HCT116 (cell line): ENCODE results near the gene CDH13. TPM values are rescaled to one million over a fixed set of nuclear protein-coding genes. Genes with fewer than 3 reads are reported as not detected.

Experiments used
- ATAC-seq: fragments of 200-7000 bp; cut with Tn5 transposase; 2 replicates; pipeline ENCODE4 v1.9.1; 2020; ENCODE audit warnings: mild to moderate bottlenecking, moderate library complexity
- BruUV-seq: library from RNA; stranded (reverse); fragments of 400-500 nt; replicated peaks from 2 replicates; lab custom pipeline; 2021; lab: Mats Ljungman, UMichigan
- CTCF ChIA-PET: fragments of 300-600 bp; sonication (Branson Sonifier 250); formaldehyde crosslinking; loops from one replicate; lab custom pipeline; 2021; ENCODE audit warnings: antibody characterized with exemption; lab: Charles Lee
- POLR2A ChIA-PET: fragments of 300-600, 350-600 bp; sonication (Branson Sonifier 250); formaldehyde crosslinking; loops from one replicate; lab custom pipeline; 2021; ENCODE audit warnings: antibody characterized with exemption; lab: Charles Lee
- RAD21 ChIA-PET, 2 experiments: fragments of 300-600 bp; sonication (Branson Sonifier 250); formaldehyde crosslinking; loops; one replicate each; lab custom pipeline; 2023; ENCODE audit warnings: low total read pairs in 2 of 2; ENCODE audit not compliant: uncharacterized antibody in 2 of 2, unreplicated experiment in 2 of 2, low non-redundant PET in 1 of 2; lab: Charles Lee
- DNase-seq: peaks from one replicate; pipeline ENCODE4 v3.0.0-alpha.2; 2010; ENCODE audit warnings: low read depth, low spot score
- H2AFZ ChIP-seq: fragments of 200-600 bp; shearing (Covaris generic), sonication (generic); 2 replicates; pipeline ENCODE4 v1.6.1; 2017; ENCODE audit warnings: low read depth, mixed run types, mixed read lengths, antibody characterized with exemption, low read length; ENCODE audit not compliant: poor library complexity, severe bottlenecking
- H3K27ac ChIP-seq: 2 replicates; pipeline ENCODE4 v1.5.1; 2012; ENCODE audit warnings: low read depth, low read length
- H3K27me3 ChIP-seq: fragments of 200-600 bp; sonication (generic); 2 replicates; pipeline ENCODE4 v1.6.1; 2016; ENCODE audit warnings: mixed run types, low read length, mixed read lengths; ENCODE audit not compliant: insufficient read depth
- H3K36me3 ChIP-seq, 2 experiments: fragments of 200-500 bp in 1 of 2; fragments of 200-600 bp in 1 of 2; sonication (Bioruptor generic) in 1 of 2; sonication (generic) in 1 of 2; 2 replicates each; pipeline versions ENCODE4 v1.5.1 to v1.6.1; 2014 to 2016; ENCODE audit warnings: low read length in 2 of 2, inconsistent platforms in 1 of 2, mixed read lengths in 1 of 2, mixed run types in 1 of 2; ENCODE audit not compliant: insufficient read depth in 2 of 2, control insufficient read depth in 1 of 2
- H3K4me1 ChIP-seq, 2 experiments: fragments of 200-600 bp in 1 of 2; sonication (generic) in 1 of 2; 2 replicates each; pipeline versions ENCODE4 v1.5.1 to v1.6.1; 2012 to 2017; ENCODE audit warnings: low read length in 2 of 2, inconsistent platforms in 1 of 2, mild to moderate bottlenecking in 1 of 2, mixed read lengths in 1 of 2, mixed run types in 1 of 2, moderate library complexity in 1 of 2; ENCODE audit not compliant: insufficient read depth in 2 of 2, control insufficient read depth in 1 of 2
- H3K4me2 ChIP-seq: fragments of 200-600 bp; sonication (generic); 2 replicates; pipeline ENCODE4 v1.6.1; 2017; ENCODE audit warnings: mixed run types, low read length, mixed read lengths
- H3K4me3 ChIP-seq, 2 experiments: fragments of 200-600 bp in 1 of 2; sonication (generic) in 1 of 2; replicated peaks in 1 of 2; 2 replicates each; pipeline ENCODE4 v1.5.1; 2011 to 2016; ENCODE audit warnings: low read length in 2 of 2, control low read depth in 1 of 2, low read depth in 1 of 2, mild to moderate bottlenecking in 1 of 2, mixed read lengths in 1 of 2, mixed run types in 1 of 2
- H3K79me2 ChIP-seq: fragments of 200-600 bp; sonication (generic); 2 replicates; pipeline ENCODE4 v1.6.1; 2017; ENCODE audit warnings: mild to moderate bottlenecking, mixed run types, low read length, moderate library complexity, mixed read lengths; ENCODE audit not compliant: insufficient read depth
- H3K9ac ChIP-seq: fragments of 200-600 bp; sonication (generic); 2 replicates; pipeline ENCODE4 v1.6.1; 2016; ENCODE audit warnings: low read length, mixed read lengths
- H3K9me2 ChIP-seq: fragments of 200-600 bp; sonication (generic), shearing (Covaris generic); 2 replicates; pipeline ENCODE4 v1.6.1; 2017; ENCODE audit warnings: mixed run types, mild to moderate bottlenecking, moderate library complexity; ENCODE audit not compliant: insufficient read depth
- H3K9me3 ChIP-seq, 2 experiments: fragments of 200-500 bp in 1 of 2; fragments of 200-600 bp in 1 of 2; sonication (Bioruptor generic) in 1 of 2; sonication (generic) in 1 of 2; 2 replicates each; pipeline ENCODE4 v1.6.1; 2014 to 2017; ENCODE audit warnings: low read length in 2 of 2, mixed read lengths in 2 of 2, inconsistent platforms in 1 of 2, low read depth in 1 of 2, mild to moderate bottlenecking in 1 of 2, mixed run types in 1 of 2, moderate library complexity in 1 of 2; ENCODE audit not compliant: control insufficient read depth in 1 of 2, insufficient read depth in 1 of 2
- H4K20me1 ChIP-seq: fragments of 200-600 bp; sonication (generic), shearing (Covaris generic); 2 replicates; pipeline ENCODE4 v1.6.1; 2017; ENCODE audit warnings: mixed run types, mild to moderate bottlenecking, moderate library complexity; ENCODE audit not compliant: insufficient read depth
- ATF3 ChIP-seq: IDR thresholded peaks from 2 replicates; pipeline ENCODE4 v1.6.1; 2012
- CBX3 ChIP-seq: IDR thresholded peaks from 2 replicates; pipeline ENCODE4 v1.6.1; 2012; ENCODE audit warnings: low read depth
- EZH2 ChIP-seq: fragments of 200-600 bp; sonication (generic); IDR thresholded peaks from 2 replicates; pipeline ENCODE4 v1.6.1; 2017; ENCODE audit warnings: antibody characterized with exemption, mixed run types
- EZH2phosphoT487 ChIP-seq: fragments of 200-600 bp; IDR thresholded peaks from 2 replicates; pipeline ENCODE4 v1.6.1; 2018; ENCODE audit warnings: antibody characterized with exemption, borderline replicate concordance
- JUND ChIP-seq: IDR thresholded peaks from 2 replicates; pipeline ENCODE4 v1.6.1; 2012
- POLR2A ChIP-seq: IDR thresholded peaks from 2 replicates; pipeline ENCODE4 v1.7.0; 2011; ENCODE audit warnings: borderline replicate concordance; ENCODE audit not compliant: insufficient read depth, insufficient read length; ENCODE audit errors: extremely low read depth
- RAD21 ChIP-seq: IDR thresholded peaks from 2 replicates; pipeline ENCODE4 v1.6.1; 2012; ENCODE audit warnings: low read depth, mild to moderate bottlenecking
- SIN3A ChIP-seq: IDR thresholded peaks from 2 replicates; pipeline ENCODE4 v1.6.1; 2012; ENCODE audit warnings: low read depth
- SRF ChIP-seq: IDR thresholded peaks from 2 replicates; pipeline ENCODE4 v1.6.1; 2012; ENCODE audit warnings: low read depth
- TCF7L2 ChIP-seq: IDR thresholded peaks from 2 replicates; pipeline ENCODE4 v1.7.0; 2011; ENCODE audit warnings: borderline replicate concordance, inconsistent platforms; ENCODE audit not compliant: insufficient read depth, insufficient read length; ENCODE audit errors: extremely low read depth
- ZNF274 ChIP-seq: fragments of 200-500 bp; sonication (Bioruptor generic); IDR thresholded peaks from 2 replicates; pipeline ENCODE4 v1.6.1; 2014; ENCODE audit warnings: mild to moderate bottlenecking, low read depth, low read length, inconsistent platforms
- intact Hi-C: fragments of 100-400 bp; cut with micrococcal nuclease; formaldehyde crosslinking; loops from 2 replicates; pipeline ENCODE4 v1.10.0; 2022
- total RNA-seq: library from RNA; stranded (reverse); gene quantifications from one replicate; pipeline ENCODE4 v1.2.1, GENCODE V29; 2021; ENCODE audit not compliant: unreplicated experiment
- TF ChIP-seq, protein P1 (sequence below), 3 experiments: fragments of 200-600 bp in 1 of 3; sonication (generic) in 1 of 3; IDR thresholded peaks in 2 of 3; conservative IDR thresholded peaks in 1 of 3; 2 replicates each; pipeline ENCODE4 v1.5.1; 2012 to 2017; ENCODE audit warnings: low read depth in 2 of 3, low read length in 2 of 3, antibody characterized with exemption in 1 of 3, borderline replicate concordance in 1 of 3, control low read depth in 1 of 3, mild to moderate bottlenecking in 1 of 3, mixed read lengths in 1 of 3, mixed run types in 1 of 3, moderate library complexity in 1 of 3; ENCODE audit not compliant: insufficient read depth in 1 of 3
- TF ChIP-seq, protein P2 (sequence below): IDR thresholded peaks from 2 replicates; pipeline ENCODE4 v1.6.1; 2012; ENCODE audit warnings: low read depth
- TF ChIP-seq, protein P3 (sequence below): IDR thresholded peaks from 2 replicates; pipeline ENCODE4 v1.6.1; 2012

Gene CDH13
- total RNA-seq, 1 experiment from 2014 or later = not detected

DNA sequence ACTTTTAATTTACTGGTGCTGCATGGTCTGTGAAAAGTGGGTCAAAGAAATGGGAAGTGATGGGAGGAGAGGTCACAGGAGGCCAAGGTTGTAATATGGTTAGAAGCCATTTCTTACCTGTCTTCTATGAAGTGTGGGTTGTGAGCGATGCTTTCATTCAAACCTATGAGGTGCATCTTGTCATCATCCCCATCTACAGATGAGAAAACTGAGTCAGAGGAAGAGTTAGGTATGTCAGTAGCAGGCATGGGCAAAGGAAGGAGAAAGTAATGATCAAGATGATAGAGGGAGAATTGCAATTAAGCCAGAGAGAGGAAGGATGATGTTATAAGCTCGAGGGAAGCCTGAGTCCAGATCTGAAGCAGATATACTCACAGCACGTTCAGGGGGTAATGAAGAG is 19.7 kb downstream of the CDH13 start:
- no peak overlapping the region for H3K4me3 ChIP-seq
- intact Hi-C loops = no loop called here
- no peak overlapping the region for H3K27ac ChIP-seq
- H3K36me3 ChIP-seq = no peaks in the 10 kb centered on the region
- no peaks in the 10 kb centered on the region for H3K9me3 ChIP-seq
- ChIA-PET CTCF (no interaction called here), RAD21 (no interaction called here), POLR2A (no interaction called here)
- H3K27me3 ChIP-seq = no peaks in the 10 kb centered on the region
- DNase-seq (no peak), ATAC-seq (no peak)
- H3K9me2 ChIP-seq = 0 out of 2 replicates have a peak, but pooled peaks cover 2% of the 10 kb centered on the region
- TF ChIP-seq, protein P1, sequence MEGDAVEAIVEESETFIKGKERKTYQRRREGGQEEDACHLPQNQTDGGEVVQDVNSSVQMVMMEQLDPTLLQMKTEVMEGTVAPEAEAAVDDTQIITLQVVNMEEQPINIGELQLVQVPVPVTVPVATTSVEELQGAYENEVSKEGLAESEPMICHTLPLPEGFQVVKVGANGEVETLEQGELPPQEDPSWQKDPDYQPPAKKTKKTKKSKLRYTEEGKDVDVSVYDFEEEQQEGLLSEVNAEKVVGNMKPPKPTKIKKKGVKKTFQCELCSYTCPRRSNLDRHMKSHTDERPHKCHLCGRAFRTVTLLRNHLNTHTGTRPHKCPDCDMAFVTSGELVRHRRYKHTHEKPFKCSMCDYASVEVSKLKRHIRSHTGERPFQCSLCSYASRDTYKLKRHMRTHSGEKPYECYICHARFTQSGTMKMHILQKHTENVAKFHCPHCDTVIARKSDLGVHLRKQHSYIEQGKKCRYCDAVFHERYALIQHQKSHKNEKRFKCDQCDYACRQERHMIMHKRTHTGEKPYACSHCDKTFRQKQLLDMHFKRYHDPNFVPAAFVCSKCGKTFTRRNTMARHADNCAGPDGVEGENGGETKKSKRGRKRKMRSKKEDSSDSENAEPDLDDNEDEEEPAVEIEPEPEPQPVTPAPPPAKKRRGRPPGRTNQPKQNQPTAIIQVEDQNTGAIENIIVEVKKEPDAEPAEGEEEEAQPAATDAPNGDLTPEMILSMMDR (IDR thresholded peaks at IDR 0.05 in 2 of 3, conservative IDR thresholded peaks at IDR 0.05 in 1 of 3; ENCODE audit: borderline replicate concordance in 1 of 3, insufficient read depth in 1 of 3, low read depth in 2 of 3, low read length in 2 of 3) = no peak
- TF ChIP-seq RAD21 (no peak), SIN3A (no peak), EZH2 (no peak), ATF3 (no peak), SRF (no peak), JUND (no peak), EZH2phosphoT487 (no peak), CBX3 (no peak), TCF7L2 (no peak), POLR2A (no peak), ZNF274 (no peak)
- TF ChIP-seq, protein P2, sequence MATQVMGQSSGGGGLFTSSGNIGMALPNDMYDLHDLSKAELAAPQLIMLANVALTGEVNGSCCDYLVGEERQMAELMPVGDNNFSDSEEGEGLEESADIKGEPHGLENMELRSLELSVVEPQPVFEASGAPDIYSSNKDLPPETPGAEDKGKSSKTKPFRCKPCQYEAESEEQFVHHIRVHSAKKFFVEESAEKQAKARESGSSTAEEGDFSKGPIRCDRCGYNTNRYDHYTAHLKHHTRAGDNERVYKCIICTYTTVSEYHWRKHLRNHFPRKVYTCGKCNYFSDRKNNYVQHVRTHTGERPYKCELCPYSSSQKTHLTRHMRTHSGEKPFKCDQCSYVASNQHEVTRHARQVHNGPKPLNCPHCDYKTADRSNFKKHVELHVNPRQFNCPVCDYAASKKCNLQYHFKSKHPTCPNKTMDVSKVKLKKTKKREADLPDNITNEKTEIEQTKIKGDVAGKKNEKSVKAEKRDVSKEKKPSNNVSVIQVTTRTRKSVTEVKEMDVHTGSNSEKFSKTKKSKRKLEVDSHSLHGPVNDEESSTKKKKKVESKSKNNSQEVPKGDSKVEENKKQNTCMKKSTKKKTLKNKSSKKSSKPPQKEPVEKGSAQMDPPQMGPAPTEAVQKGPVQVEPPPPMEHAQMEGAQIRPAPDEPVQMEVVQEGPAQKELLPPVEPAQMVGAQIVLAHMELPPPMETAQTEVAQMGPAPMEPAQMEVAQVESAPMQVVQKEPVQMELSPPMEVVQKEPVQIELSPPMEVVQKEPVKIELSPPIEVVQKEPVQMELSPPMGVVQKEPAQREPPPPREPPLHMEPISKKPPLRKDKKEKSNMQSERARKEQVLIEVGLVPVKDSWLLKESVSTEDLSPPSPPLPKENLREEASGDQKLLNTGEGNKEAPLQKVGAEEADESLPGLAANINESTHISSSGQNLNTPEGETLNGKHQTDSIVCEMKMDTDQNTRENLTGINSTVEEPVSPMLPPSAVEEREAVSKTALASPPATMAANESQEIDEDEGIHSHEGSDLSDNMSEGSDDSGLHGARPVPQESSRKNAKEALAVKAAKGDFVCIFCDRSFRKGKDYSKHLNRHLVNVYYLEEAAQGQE = no peak
- TF ChIP-seq, protein P3, sequence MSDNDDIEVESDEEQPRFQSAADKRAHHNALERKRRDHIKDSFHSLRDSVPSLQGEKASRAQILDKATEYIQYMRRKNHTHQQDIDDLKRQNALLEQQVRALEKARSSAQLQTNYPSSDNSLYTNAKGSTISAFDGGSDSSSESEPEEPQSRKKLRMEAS = no peak
- H3K4me1 ChIP-seq = peaks cover 0 to under 1% of the 10 kb centered on the region in 2 experiments; a peak in 1 of 4 replicates
- H2AFZ ChIP-seq = no peak overlapping the region
- H3K9ac ChIP-seq = no peak overlapping the region
- H3K4me2 ChIP-seq = no peak overlapping the region
- no peaks in the 10 kb centered on the region for H3K79me2 ChIP-seq
- H4K20me1 ChIP-seq = no peaks in the 10 kb centered on the region
- no TSS peak for BruUV-seq
